Urinary bladder (tissue), 4 donors: ENCODE data around the gene ARID3C. TPM values are rescaled to one million over a fixed set of nuclear protein-coding genes. Genes with fewer than 3 reads are reported as not detected.

ENCODE experiments used
- DNase-seq: peaks from one replicate; pipeline ENCODE4 v3.0.0-alpha.2; 2015; ENCODE audit errors: extremely low spot score
- H3K27ac ChIP-seq: one replicate; pipeline ENCODE4 v1.5.1; 2013; ENCODE audit warnings: low read depth, mild to moderate bottlenecking, moderate library complexity
- H3K36me3 ChIP-seq: one replicate; pipeline ENCODE4 v1.6.1; 2013; ENCODE audit warnings: mild to moderate bottlenecking, moderate library complexity; ENCODE audit not compliant: insufficient read depth
- H3K4me1 ChIP-seq: one replicate; pipeline ENCODE4 v1.6.1; 2013; ENCODE audit warnings: mild to moderate bottlenecking, moderate library complexity; ENCODE audit not compliant: insufficient read depth
- H3K4me3 ChIP-seq: one replicate; pipeline ENCODE4 v1.5.1; 2013; ENCODE audit warnings: low read depth, low read length
- WGBS: extraction: QIAGEN DNeasy Blood & Tissue Kit; methylation state at CpG from one replicate; pipeline ENCODE4 v1.1.7; 2013; 5-methylcytosine and 5-hydroxymethylcytosine counted together
- polyA plus RNA-seq: library from polyadenylated mRNA; stranded (reverse); fragments of 200-250 nt; gene quantifications from one replicate; pipeline ENCODE4 v1.2.3, GENCODE V29; 2013
- total RNA-seq: library from RNA; depleted of rRNA; stranded (reverse); fragments of >200 nt; gene quantifications from one replicate; pipeline ENCODE4 v1.2.3, GENCODE V29; 2014
- donor health status: healthy with polysubstance abuse.
- donor health status: healthy.

The ARID3C gene
- total and polyA plus RNA-seq, 2 donors: not detected

DNA sequence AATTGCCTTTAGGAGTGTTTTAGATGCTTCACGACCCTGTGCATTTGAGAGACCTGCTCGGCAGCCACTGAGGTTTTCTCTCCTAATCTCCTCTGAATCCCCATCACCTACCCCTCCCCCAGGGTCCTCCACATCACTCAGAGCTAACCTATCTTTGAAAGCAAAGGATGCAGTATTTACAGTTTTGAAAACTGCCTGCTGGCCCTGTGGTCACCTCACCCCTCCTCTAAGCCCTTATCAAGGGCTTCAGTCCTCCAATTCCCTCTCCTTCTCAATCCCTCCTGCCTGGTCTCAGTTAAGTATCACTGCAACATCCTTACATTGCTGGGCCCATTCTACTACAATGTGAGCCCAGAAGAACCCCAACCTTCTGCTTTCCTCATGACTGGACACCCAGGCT is 21.5 kb downstream of the ARID3C start:
- Histone ChIP-seq H3K4me3 (no peak overlapping the region), H3K4me1 (no peaks in the 10 kb centered on the region), H3K36me3 (no peaks in the 10 kb centered on the region), H3K27ac (no peak overlapping the region)
- 39% methylated on average over 2 of the region's 2 CpGs for WGBS
- no peak for DNase-seq

DNA sequence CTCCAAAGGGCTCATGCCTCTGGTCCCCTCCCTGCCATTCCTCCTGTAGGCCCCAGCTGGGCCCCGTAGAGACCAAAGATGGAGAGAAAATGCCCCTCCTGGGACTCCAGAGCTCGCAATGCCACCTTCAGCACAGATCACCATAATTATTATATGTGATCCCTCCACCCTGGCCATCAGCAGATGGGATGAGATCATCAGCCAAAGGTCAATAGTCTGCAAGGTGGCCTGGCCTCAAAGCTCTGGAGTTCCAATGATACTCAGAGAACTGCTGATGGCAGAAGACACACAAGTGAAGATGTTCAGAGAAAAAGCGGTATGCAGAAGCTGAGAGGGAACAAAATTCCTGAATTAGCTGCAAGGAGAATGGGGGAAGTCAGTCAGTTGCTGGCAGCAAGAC is 22.0 kb downstream of the ARID3C start:
- 81% methylated on average over 3 of the region's 3 CpGs for WGBS
- Histone ChIP-seq H3K4me1 (no peaks in the 10 kb centered on the region), H3K36me3 (no peaks in the 10 kb centered on the region), H3K27ac (no peak overlapping the region), H3K4me3 (no peak overlapping the region)
- DNase-seq: no peak

DNA sequence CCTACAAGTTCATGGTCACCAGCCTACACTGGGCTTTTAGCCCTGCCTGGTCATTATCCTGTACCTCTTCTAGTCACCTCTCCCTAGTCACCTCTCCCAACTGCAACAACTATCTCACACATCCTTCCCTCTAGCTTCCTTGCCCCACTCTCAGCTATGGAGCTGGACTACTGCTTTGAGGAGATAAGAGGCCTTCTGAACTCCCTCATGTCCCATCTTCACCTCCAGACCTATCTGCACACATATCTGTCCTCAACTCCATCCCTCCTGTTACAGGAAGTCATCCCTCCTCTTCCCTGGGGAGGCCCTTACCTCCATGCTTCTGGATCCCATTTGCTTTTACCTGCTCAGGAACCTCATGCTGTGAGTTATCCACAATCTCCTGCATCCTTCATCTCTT is 22.7 kb downstream of the ARID3C start:
- Histone ChIP-seq H3K4me3 (no peak overlapping the region), H3K36me3 (no peaks in the 10 kb centered on the region), H3K27ac (no peak overlapping the region), H3K4me1 (no peaks in the 10 kb centered on the region)
- no peak for DNase-seq

DNA sequence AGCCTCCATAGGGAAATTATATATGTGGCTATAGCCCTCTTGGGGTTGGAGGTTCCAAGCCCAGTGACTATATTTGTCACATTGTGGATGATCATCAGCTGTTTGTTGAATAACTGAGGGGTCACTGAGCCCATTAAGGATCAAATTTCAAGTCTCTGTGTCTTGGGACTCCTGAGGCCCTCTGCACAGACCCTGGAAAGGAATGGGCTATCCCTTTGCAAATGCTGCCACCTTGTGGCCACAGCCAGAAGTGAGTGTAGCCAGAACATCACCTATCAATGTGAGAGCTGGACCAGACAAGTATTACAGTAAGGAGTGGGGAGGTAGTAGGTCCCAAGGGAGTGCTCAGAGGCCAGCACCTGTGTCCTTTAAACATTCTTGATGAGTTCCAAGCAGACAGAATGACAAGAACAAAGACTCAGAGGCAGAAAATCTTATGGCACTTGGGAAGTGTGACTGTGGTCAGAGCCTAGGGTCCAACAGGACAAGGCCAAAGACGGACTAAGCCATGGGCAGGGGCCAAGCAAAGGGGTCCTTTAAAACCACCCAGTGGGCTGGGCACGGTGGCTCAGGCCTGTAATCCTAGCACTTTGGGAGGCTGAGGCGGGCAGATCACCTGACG is 25.1 kb downstream of the ARID3C start:
- H3K36me3 ChIP-seq: no peaks in the 10 kb centered on the region
- H3K4me3 ChIP-seq: no peak overlapping the region
- no peak for DNase-seq
- H3K27ac ChIP-seq: no peak overlapping the region
- 55% methylated on average over 4 of the region's 4 CpGs for WGBS
- H3K4me1 ChIP-seq: no peaks in the 10 kb centered on the region

DNA sequence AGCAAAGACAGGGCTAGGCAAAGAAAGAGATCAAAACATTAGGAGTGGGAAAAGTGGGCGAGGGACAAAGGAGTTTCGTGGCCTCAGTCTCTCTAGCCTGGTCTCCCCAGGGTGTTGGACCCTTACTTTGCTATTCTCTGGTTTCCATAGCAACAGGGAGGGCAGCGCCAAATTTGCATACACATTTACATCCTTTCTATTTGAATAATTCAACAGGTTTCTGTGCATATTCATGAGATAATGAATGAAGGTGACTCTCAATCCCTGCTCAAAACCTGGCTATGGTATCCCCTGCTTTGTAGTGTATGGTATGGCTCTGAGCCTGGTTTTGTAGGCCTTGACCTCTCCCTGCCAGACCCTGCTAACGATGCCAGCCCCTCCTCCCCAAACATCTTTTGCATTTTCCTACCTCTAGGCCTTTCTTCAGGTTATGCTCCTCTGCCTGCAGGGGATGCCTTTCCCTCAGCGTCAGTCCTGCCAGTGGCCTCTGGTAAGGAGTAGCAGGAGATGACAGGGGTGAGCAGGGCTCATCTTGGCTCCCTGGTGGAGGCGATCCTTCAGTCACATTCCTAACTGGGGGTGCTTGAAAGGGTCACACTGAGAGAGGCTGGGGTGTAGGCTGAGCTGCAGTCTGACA is 26.8 kb downstream of the ARID3C start:
- no peak overlapping the region for H3K4me3 ChIP-seq
- no peak for DNase-seq
- H3K36me3 ChIP-seq: no peaks in the 10 kb centered on the region
- no peaks in the 10 kb centered on the region for H3K4me1 ChIP-seq
- no peak overlapping the region for H3K27ac ChIP-seq
- 77% methylated on average over 6 of the region's 6 CpGs for WGBS

DNA sequence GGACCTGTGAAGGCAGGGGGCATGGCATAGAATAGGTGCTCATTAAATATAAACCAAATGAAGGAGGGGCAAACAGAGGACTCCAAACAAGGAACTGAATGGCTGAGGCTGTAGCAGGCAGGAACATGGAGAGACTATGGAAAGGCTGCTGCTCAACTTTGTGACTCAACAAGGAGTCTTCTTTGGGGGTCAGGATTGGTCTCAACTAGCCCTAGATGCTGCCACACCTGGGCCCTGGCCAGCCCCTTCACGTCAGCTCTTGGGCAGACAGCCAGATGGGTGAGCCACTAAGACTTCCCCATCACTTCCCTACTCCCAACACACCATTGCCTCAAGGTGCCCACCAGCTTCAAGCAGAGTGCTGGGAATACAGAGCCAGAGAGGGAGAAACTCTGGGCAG is 28.0 kb downstream of the ARID3C start:
- Histone ChIP-seq H3K4me3 (no peak overlapping the region), H3K27ac (no peak overlapping the region)
- WGBS: 35% methylated on average over 1 of the region's 1 CpG

DNA sequence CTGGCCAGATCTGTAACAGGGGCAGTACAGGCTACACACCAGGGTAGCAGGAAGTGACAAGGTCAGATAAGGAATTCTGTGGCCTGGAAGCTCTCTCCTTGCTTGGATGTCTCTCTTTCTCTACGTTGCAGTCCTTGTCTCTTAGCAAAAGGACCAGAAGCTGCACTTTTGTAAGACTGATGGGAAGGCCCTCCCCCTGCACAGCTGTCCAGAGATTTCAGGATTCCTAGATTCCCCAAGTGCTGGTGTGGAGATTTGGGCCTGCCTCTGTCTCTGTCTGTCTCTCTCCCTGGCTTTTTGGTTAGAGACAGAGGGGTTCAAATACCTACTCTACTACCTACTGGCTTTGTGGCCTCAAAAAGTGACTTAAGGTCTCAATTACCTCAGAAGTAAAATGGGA is 29.3 kb downstream of the ARID3C start:
- WGBS: 55% methylated on average over 1 of the region's 1 CpG
- no peaks in the 10 kb centered on the region for H3K36me3 ChIP-seq
- H3K4me1 ChIP-seq: no peaks in the 10 kb centered on the region
- H3K27ac ChIP-seq: no peak overlapping the region
- no peak overlapping the region for H3K4me3 ChIP-seq
- no peak for DNase-seq

More for the DNA sequence above, 28.0 kb downstream of the ARID3C start:
- Histone ChIP-seq H3K36me3 (no peaks in the 10 kb centered on the region), H3K4me1 (no peaks in the 10 kb centered on the region)
- no peak for DNase-seq

DNA sequence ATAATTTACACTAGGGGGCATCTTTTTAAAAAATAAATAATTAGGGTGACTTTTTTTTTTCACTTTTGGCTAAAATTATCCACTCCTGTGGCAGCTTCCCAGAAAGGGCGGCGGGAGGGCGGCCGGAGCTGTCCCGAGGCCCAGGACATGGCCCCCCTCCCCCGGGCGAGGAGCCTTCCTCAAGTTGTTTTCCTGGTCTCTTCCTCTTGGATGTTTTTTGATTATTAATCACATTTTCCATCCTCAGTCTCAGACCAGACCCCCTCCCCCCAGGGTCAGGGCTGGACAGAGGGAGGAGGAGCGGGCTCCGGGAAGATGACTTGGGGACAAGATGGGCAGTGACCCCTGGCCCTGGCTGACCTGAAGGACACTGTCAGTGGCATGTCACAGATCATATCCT is 34.7 kb downstream of the ARID3C start:
- DNase-seq: no peak
- 68% methylated on average over 9 of the region's 9 CpGs for WGBS
- no peaks in the 10 kb centered on the region for H3K36me3 ChIP-seq
- H3K4me3 ChIP-seq: no peak overlapping the region
- H3K4me1 ChIP-seq: no peaks in the 10 kb centered on the region
- H3K27ac ChIP-seq: no peak overlapping the region

DNA sequence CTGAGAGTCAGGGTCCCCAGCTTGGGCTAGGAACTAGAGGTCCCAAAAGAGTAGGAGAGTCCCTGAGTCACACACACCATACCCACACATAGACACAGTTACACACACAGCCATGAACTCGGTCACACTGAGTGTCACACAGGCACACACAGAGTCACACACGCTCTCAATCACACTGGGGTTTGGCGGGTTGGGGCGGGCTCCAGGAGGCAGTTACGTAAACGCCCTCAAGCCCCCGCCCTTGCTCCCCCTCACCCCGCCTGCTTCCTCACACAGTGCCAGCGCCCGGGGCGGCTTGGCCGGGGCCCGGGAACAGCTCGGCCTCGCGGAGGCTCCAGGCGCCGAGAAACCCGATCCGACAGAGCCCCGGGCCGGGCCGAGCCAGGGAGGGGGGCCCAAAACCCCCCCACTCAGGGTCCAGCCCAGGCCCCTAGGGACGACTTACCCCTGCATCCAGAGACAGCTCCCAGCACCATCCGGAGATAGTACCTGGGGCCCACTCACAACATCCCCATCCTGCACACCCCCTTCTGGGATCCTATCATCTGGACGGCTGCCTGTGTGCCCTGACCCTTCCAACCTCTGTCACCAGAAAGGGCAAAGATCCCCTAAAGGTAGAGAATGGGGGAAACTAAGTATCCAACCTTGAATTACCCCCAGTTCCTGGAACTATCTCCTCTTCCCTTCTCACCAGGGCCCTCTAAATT is 35.8 kb downstream of the ARID3C start:
- Histone ChIP-seq H3K4me3 (no peak overlapping the region), H3K27ac (no peak overlapping the region), H3K4me1 (no peaks in the 10 kb centered on the region), H3K36me3 (no peaks in the 10 kb centered on the region)
- 6% methylated on average over 26 of the region's 26 CpGs for WGBS
- DNase-seq: no peak

DNA sequence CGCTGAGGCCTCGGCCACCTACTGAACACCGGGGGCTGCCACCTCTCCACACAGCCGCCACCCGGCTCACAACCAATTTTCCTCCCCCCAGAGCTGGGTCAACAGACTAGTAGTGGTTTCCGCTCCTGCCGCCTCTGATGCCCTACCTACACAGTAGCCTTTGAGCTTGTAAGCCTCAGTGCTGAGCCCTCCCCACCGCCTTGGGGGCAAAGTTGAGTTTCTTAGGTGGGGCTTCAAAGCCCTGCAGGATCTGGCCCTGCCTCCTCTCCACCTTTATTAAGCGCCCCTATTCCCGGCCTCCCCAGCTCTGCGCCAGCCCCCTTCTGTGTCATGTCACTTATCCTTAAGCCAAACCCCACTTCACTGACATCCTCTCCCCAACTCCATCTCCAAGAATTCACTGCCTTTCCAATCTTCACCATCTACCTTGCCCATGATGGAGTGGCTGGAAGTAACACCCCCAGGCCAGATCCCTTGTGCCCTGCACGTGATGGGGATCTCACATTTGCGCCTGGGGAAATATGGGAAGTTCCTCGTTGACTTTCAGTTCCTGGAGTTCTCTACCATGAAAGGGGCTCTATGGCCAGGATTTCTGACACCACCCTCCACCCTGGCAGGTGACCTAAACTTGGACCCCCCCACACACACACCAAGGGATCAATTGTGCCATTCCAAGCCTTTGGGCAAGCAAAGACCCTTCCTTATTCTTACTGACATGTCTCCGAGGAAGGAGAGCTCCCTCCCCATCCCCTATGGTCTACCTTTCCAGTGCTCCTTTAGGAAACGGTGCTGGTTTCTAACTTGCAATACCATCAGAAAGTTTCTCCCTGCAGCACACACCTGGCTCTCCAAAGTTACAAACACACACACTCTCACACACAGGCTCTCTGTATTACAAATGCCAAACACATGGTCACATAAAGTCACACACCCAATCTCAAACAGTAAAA is 36.7 kb downstream of the ARID3C start:
- Histone ChIP-seq H3K36me3 (no peaks in the 10 kb centered on the region), H3K27ac (no peak overlapping the region), H3K4me1 (no peaks in the 10 kb centered on the region), H3K4me3 (no peak overlapping the region)
- no peak for DNase-seq
- WGBS: 31% methylated on average over 16 of the region's 16 CpGs

DNA sequence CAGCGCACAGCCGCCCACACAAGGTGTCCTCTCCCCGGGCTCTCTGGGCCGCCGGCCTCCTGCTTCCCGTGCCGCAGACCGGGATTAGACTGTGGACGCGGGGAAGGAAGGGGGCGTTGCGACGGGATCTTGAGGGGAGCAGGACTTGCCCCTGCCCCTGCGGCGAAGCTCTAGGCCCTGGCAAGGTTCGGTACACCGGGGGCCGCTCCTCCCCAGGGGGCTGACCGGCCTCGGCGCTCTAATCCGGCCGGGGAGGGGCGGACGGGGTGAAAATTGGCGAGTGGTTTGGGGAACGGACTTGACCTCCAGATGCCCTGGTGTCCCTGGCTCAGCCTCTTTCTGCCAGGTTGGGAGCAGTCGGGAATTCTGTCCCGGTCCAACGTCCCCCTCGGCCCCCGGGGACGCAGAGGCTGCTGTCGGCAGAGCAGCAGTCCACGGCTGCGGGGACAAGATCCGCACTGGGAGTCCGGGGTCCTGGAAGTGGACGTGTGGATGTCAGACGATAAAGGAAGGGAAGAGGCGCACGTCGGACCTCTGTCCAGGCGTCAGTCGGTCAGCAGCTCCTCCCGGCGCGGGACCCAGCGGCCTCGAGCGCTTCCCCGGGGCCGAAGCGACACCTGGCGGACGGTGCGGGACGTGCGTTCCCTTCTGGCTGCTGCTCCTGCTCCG is 37.5 kb downstream of the ARID3C start:
- Histone ChIP-seq H3K27ac (no peak overlapping the region), H3K4me3 (no peak overlapping the region), H3K36me3 (no peaks in the 10 kb centered on the region), H3K4me1 (no peaks in the 10 kb centered on the region)
- no peak for DNase-seq
- WGBS: 16% methylated on average over 60 of the region's 60 CpGs

DNA sequence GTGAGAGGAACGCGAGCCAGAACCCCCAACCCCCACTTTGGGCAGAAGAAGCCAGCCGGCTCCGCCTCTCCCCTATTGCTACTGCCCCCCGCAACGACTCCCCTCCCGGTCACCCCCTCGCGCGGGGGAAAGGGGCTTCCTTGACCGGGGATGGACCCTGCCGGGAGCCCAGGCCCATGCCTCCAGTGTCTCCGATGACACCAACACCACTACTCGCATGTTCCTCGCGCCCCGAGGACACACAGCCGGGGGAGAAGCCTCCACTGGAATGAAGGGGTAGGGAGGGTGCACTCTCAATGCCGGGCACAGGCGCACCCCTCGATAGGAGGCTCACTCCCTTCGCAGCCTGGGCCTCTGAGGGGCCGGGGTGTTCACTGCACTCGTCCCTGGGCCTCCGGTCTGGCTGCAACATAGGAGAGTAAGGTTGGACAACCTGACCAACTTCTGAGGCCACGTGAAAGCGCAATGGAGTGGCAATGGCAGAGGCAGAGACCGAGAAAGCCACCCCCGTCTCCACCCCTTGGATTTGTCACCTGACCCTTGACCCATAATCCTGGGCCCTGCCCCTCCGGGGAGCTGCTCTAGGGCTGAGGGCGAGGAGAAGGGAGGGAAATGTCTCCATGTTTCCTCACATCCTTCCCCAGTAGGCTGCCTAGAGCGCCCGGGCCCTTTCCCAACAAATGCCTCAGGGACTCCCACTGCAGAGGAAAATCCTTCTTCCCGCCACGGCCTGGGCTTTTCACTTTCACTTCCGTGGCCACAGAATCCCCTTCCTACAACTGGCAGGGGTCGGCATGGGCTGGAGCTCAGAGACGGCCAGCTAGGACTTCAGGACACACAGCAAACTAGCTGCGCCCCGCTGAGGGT is 38.3 kb downstream of the ARID3C start:
- DNase-seq: no peak
- H3K4me1 ChIP-seq: no peaks in the 10 kb centered on the region

More for the DNA sequence above, 38.3 kb downstream of the ARID3C start:
- 44% methylated on average over 40 of the region's 40 CpGs for WGBS
- Histone ChIP-seq H3K27ac (no peak overlapping the region), H3K4me3 (peak overlapping the region; percentile 57), H3K36me3 (no peaks in the 10 kb centered on the region)
